Stimulated activated CD4-positive, alpha-beta T cell treated with anti-CD3 and anti-CD28 coated beads, Interleukin-12 subunit alpha, Interleukin-12 subunit beta, amount 100 ng/mL, for 4 hours (primary cell): ENCODE measurements around the gene THSD4.

Source experiments
- DNase-seq: peaks from one replicate; pipeline ENCODE4 v3.0.0-alpha.2; 2020

The THSD4 gene

DNA sequence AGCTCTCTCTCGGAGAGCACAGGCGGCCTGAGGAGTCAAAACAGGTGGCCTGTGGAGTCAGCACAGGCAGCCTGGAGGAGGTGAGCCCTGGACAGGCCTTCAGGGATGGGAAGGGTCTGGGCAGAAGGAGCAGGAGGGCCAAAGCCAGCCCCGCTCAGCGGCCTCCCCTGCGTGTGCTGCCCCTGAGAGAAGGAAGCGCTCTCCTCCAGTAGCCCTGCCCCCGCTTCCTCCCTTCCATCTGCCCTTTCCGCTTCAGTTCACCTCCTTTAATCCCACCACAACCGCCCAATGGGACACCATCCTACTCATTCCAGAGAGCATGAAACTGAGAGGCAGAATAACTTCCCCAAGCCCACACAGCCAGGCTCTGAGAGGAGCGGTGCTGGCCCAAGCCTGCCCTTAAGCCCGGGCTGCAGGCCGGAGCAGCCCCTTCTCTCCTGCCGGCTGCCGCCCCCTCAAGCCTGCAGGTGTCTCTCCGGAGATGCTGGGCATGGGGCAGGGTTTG lies 691.9 kb downstream of the THSD4 start:
- DNase-seq = no peak

DNA sequence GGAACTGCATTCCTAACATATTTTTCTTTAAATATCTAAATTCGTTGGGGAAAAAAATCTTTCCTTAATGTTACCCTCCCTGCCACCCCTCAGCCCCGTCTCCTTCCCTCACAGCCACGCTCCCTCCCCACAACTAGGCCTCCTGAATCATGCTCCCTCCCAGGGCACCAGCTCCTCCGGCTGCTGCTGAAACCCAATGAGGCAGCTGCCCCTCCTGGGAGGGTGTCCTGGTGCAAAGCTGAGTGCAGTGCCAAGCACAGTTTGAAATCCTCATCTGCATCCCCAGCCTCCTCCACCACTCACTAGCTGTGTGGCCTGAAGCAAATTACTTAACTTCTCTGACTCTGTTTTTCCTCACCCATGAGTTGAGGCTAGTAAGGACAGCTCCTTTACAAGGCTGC lies 692.4 kb downstream of the THSD4 start:
- no peak for DNase-seq

DNA sequence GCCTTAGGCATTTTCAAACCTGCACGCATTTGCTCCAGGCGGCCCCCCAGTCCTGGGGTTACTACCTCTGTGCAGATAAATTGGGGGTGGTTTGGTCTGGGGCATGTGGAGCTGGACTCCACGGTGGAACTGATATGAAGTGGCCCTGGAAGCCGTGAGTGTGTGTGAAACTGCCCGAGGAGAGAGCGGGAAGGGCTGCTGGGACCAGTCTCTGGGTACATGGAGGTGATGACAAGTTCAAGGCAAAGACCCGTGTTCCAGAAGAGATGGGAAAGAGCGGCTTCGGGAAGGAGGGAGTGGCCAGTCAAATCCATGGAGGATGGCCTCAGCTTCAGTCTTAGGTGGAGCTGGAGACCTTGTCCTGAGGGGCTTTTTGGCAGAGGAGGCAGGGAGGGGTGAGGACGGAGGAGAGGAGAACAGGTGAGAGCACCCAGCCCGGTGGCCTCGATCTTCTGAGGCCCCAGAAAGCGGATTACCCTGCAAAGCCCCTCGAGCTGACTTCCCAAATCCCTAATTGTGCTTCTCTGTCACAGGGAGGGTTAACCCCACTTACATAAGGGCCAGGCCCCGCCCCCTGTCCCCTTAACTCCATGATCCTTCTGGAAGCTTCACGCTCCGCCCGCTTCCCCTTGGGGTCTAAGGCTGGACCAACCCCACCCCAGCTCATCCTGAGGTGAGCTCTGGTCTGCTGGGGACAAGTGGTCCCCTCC lies 693.2 kb downstream of the THSD4 start:
- no peak for DNase-seq

DNA sequence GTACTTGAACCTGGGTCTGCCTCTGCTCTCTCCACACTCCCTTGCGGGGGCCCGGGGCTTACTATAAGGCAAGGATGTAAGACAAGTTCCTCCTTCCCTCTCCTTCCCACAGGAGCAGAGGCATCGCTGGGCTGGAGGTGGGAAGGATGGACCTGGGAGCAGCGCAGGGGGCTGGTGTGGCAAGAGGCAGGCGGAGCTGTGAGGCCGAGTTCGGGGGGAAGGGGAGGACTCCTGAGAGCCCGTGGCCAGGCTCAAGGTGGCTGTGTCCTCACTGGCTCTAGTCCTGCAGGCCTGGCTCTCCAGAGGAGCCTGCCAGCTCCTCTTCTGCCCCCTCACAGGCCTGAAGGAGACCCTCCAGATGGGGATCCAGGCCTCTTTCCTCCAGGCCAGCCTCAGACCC lies 694.1 kb downstream of the THSD4 start:
- DNase-seq = no peak

DNA sequence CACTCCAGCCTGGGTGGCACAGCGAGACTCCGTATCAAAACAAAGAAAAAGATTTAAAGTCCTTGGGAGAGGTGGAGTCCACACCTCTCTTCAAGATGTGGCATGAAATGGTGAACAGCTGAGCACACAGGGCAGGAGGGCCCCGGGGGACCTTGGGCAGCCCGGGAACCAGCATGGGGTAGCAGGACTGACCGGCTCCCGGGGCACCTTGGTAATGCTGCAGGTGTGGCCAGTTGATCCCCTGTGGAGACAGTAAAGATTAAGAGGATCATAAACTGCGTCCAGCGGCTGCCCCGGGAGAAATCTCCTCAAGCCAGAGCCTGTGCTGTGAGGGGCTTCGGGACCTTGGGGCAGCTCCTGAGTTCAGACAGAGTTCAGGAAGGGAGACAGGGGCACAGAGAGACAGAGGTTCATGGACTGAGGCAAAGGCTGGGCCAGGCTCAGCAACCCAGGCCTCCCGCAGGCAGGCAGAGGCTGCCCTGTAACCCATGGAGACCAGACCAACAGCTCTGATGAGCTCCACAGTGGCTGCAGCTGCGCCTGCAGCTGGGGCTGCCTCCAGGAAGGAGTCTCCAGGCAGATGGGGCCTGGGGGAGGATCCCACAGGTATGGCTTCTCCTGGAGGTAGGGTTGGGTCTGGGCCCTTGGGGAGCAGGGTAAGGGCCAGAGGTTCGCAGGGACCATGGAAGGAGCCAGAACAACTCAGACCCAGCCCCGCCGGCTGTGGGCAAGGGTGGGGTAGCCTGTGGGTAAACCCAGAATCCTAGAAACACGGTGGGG lies 695.2 kb downstream of the THSD4 start, which contains the start of gene NR2E3:
TSS of gene NR2E3 (plus strand) at position 299 of the 780 bp plus-strand sequence. CDS start at position 489, 190 bp downstream.
- no peak for DNase-seq

DNA sequence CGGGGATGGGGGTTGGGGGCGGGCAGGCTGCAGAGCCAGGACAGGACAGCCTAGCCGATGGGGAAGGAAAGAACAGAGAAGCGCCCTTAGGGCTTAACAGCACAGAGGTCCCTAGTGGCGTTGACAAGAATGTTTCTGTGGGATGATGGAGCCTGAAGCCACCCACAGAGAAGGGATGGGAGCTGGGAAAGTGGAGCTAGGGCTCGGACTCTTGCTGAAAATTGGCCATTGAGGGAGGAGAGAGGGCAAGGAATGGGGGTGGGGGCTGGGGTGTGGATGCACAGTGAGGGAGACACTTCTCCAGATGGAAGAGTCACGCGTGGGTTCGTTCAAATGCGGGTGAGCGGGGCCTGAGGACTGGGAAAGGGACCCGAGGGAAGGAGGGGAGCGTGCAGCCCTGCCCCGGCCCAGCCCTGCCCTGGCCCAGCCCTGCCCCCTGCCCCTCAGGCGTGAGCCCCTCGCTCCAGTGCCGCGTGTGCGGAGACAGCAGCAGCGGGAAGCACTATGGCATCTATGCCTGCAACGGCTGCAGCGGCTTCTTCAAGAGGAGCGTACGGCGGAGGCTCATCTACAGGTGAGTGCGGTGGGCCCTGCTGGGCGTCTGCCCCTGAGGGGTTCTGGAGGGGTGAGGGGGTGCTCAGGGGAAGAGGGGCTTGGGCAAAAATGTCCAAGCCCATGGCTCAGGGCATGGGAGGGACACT lies 695.9 kb downstream of the THSD4 start:
- DNase-seq = no peak

DNA sequence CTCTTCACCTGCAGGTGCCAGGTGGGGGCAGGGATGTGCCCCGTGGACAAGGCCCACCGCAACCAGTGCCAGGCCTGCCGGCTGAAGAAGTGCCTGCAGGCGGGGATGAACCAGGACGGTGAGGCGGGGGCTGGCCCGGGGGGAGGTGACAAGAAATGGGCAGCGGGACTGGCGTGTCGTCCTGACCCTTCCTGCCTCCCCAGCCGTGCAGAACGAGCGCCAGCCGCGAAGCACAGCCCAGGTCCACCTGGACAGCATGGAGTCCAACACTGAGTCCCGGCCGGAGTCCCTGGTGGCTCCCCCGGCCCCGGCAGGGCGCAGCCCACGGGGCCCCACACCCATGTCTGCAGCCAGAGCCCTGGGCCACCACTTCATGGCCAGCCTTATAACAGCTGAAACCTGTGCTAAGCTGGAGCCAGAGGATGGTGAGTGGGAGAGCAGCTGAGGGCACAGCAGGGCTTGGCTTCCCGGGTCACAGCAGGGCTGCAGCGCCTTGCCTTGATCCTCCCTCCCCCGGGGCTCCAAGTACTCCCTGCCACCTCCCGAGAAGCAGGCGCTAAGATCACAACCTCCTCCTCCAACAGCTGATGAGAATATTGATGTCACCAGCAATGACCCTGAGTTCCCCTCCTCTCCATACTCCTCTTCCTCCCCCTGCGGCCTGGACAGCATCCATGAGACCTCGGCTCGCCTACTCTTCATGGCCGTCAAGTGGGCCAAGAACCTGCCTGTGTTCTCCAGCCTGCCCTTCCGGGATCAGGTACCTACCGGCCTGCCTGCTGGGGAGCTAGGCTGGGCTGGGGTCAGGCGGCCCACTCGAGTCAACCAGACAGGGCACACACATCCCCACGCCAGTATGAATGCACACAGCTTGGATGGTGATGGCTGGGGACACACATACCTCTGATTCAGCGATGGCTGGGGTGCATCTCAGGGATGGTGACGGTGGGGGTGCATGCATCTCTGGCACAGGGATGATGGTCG lies 696.8 kb downstream of the THSD4 start:
- no peak for DNase-seq

DNA sequence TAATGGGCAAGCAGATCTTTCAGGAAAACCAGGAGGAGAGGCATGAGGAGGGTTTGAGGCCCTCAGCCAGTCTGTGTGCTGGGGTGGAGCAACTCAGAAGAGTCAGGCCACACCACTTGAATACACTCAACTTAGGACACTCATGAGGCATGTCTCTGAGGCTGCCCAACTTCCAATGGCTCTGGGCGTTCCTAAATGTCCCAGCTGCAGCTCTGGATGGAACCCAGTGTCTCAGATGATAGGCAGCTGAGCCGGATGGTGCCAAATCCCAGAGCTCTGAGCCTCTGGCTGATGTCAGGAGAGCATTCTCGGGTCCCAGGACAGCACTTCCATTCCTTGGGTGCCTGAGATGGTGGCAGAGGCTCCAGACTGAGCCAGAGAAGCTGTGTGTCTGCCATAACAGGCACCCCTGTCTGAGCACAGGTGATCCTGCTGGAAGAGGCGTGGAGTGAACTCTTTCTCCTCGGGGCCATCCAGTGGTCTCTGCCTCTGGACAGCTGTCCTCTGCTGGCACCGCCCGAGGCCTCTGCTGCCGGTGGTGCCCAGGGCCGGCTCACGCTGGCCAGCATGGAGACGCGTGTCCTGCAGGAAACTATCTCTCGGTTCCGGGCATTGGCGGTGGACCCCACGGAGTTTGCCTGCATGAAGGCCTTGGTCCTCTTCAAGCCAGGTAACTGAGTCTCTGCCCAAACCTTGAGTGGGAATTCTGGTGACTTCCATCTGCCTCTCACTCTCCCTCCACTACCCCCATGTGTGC lies 697.9 kb downstream of the THSD4 start:
- no peak for DNase-seq

DNA sequence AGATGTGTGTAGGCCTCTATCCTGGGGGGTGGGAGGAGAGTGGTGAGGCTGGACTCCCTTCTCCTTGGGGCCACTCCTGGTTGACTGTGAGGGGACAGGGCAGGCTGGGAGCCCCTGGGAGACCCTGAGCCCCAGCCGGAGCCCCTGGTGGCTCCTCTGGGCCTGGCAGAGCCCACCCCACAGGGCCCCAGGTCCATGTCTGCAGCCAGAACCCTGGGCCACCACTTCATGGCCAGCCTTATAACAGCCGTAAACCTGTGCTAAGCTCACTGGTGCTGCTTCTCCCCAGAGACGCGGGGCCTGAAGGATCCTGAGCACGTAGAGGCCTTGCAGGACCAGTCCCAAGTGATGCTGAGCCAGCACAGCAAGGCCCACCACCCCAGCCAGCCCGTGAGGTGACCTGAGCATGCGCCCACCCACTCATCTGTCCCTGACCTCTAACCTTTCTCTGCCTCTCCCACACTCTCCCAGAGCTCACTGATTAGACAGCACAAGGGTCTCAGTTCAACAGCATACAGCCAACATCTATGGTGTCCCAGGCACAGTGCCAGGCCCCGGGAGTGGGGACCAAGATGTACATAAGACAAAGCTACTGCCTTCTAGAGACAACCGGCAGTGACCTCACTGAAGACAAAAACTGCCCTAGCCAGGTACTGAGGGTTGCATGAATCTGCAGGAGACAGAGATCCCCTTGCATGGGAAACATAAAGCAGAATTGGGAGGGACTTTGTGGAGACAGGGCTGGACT lies 698.6 kb downstream of the THSD4 start:
- no peak for DNase-seq

DNA sequence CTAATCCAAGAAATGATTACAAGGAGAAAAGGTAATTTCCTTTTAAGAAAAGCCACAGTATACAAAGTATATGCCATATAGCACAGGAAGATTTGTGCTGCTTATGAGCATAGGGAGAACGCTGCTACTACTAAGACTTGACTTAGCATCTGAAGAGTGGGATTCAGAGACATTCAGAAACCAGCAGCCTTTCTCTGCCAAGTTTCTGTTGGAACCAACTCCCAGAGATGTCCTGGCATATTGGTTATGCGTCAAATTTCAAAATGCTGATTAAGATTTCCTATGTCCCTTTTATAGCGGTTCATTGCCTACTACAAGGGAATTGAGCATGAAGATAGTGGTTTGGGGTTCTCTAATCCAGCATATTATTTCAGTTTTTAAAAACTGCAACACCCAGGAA lies 700.0 kb downstream of the THSD4 start:
- DNase-seq = no peak

DNA sequence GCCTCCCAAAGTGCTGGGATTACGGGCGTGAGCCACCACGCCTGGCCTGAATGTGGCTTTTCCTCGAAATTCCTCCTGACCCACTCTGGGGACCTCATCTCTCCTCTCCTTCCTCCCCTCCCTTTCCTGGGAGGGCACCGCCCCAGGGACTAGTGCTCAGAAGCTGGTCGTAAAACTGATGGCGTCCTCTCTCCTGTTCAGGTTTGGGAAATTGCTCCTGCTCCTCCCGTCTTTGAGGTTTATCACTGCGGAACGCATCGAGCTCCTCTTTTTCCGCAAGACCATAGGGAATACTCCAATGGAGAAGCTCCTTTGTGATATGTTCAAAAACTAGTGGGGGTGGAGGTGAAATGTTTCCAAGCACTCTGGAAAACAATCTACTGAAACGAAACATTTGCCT lies 702.1 kb downstream of the THSD4 start:
- no peak for DNase-seq

DNA sequence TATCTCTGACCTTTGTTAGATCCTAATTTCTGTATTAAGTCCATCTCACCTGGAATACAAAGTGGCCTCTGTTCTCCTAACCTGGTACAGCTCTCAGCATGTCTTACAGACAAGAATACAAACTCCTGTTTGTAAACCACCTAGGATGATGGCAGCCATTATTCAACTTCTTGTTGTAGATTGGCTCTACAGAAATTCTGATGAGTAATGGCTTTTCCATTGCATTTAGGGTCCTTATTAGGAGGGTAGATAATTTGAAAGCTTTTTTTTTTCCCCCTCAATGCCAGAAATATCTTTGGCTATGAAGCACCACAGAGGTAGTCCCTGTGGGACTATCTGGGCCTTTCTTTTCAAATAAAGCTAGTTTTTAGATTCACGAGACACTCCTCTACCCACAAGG lies 704.9 kb downstream of the THSD4 start:
- DNase-seq = no peak

DNA sequence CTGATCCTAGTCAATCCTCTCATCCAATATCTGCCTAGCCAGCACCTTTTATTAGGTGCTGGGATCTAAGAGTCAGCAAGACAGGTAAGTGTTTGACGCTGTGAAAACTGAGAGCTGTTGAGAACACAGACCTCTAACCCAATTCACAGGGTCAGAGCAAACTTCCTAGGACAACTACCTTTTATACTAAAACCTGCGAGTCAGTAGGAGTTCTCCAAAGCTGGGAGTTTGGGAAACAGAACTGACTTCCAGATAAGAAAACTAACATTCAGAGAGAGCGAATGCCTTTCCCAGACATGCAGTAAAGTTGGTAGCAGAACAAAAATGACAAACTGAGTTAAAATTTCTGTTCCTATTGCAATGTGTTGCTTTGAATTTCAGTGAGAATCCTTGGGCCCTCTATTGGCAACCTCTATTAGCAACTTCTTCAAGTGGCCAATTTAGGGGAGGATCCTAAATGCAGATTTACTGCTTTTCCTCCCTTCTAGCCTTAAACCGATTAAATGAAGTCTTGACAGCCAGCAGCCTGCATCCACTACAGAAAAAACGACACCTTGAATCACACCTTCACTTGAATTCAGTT lies 706.4 kb downstream of the THSD4 start:
- DNase-seq = no peak

DNA sequence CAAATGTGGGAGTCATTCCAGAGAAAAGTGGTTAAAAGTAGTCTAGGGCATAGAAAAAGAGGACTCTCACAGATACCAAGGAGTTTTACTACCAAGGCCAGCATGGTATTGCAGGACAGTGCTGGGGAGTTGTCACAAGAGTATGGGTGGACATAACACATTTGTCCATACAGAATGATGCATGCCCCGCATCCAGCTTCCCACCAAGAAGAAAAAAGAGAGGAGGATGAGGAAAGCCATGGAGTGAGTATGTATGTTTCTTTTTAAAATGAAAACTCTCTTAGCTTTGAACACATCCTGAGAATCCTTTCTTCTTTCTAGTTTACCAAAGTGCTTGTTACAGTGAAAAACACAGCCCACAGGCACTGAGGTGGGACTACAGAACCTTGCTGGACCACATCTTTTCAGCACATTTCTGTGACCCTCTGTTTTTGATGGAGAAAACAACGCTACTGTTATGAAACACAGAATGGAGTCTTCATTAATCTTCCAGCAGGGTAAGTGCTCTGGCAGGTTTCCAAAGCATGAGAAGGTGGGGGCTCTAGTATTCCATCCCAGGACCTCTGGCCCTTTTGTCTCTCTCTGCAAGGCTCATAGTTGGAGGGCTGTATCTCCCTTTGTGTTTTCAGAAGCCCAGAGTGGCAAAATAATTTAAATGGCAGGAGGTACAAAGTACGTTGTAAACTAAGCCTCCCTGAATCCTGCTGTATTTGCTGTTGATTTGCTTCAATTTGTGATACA lies 707.8 kb downstream of the THSD4 start:
- no peak for DNase-seq

DNA sequence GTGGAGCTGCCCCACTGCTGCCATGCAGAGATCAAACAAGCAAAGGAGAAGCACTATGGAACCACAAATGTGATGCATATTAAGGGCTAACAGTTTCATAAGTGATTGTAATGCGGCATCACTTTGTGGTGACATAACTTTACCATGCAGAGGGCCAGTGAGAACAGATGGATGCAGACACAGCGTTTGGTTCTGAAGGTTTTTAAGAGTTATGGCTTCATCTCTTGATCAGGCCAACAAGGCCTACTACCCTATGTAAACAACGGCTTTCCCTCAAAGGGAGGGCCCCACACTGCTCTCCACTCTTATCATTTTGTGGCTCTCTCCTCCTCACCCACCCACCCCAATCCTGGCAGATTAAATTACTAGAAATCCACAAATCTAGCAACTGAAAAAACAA lies 708.5 kb downstream of the THSD4 start:
- no peak for DNase-seq

DNA sequence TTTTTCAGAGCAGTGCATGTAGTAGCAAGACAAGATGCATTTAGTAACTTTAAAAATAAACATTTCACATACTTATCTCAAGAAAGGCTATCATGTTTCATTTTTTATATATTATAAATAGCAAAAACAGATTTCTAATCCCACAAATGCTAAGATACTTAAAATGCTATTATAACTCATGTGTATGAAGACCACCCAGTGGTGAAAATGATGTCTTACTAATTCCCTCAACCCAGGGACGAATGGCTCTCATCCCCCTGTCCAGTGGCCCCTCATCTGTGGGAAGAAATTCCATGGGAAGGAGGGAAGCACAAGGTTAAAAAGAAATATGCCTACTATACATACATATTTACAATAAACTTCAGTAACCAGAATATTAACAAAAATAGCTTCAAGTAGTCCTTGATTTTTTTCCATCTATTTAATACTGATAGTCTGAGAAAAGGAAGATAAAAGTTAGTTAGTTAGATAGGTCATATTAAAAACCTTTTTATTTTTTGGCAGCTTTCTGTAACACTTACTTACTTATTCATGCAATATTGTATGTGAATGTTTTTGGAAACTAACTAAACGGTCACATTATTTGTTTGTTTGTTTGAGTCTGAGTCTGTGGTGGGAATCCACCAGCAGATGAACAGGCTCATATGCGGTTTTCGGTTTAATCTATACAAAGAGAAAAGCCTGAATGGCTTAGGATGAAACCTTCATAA lies 709.9 kb downstream of the THSD4 start:
- DNase-seq = no peak

DNA sequence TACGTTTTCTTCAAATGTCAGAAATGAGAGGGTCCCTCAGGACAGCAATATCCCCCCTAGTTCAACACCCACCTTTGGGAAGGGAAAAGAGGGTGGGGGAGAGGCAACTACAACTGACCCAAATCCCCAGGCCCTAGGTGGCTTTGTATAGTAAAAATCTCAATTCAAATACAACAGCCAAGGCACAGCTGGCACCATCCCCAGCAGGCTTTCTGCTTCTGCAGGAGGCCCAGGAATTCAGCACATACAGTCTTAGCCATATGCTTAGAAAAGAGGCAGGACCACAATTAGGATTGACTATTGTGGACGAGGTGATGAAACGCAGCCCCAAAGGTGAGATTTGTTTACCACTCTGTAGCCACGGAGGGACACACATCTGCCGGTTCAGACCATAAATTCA lies 710.9 kb downstream of the THSD4 start:
- no peak for DNase-seq

DNA sequence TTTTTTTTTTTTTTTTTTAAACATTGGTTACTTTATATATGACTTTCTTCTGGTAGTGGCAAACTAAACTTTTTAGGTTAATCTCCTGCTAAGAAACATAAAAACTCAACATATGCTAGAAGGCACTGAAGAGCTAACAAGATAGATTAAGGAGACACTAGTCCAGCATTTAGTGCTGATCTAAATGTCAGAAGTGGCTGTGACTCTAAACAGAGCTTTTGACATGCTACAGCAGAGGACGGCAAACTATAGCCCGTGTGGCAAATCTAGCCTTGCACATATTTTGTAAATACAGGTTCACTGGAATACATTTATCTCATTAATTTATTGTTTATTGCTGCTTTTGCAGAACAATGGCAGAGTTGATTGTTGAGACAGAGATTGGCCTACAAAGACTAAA lies 715.7 kb downstream of the THSD4 start:
- DNase-seq = no peak
